ENCODE measurements around the gene KRT77. TPM values are rescaled to one million over a fixed set of nuclear protein-coding genes. Genes with fewer than 3 reads are reported as not detected.

The KRT77 gene
- total RNA-seq: not detected in 2 replicates

GRCh38 chr12:52703424-52703823 is at the start of gene KRT77:
Gene KRT77 (minus strand): TSS chr12:52703524. CDS start chr12:52703434, 90 bp downstream.

GRCh38 chr12:52680363-52680762 is 23.0 kb downstream of the KRT77 start, which contains the start of gene KRT1:
Gene KRT1 (minus strand): TSS chr12:52680407. CDS start chr12:52680348, 59 bp downstream.

GRCh38 chr12:52651726-52652261 is 51.5 kb downstream of the KRT77 start, which contains the start of gene KRT2:
Gene KRT2 (minus strand): TSS chr12:52652211. CDS start chr12:52652142, 69 bp downstream.

Other genes with a start within 250 kb of the KRT77 start
- 11.7 and 19.2 TPM in 2 replicates for gene KRT6C, start 229.7 kb downstream of the KRT77 start, total RNA-seq
- gene KRT6A, start 210.3 kb downstream of the KRT77 start, total RNA-seq: 3,851 and 5,054 TPM in 2 replicates
- gene KRT5, start 183.1 kb downstream of the KRT77 start, total RNA-seq: 12,420 and 12,774 TPM in 2 replicates
- gene KRT71, start 150.4 kb downstream of the KRT77 start, total RNA-seq: not detected in 2 replicates
- not detected in 2 replicates for gene KRT74, start 129.7 kb downstream of the KRT77 start, total RNA-seq
- gene KRT72, start 102.1 kb downstream of the KRT77 start, total RNA-seq: not detected in 2 replicates
- not detected in 2 replicates for gene KRT73, start 85.0 kb downstream of the KRT77 start, total RNA-seq
- not detected in 2 replicates for gene KRT2, start 51.3 kb downstream of the KRT77 start, total RNA-seq
- 2.3 TPM in 1 of 2 replicates, not detected in the other for gene KRT1, start 23.1 kb downstream of the KRT77 start, total RNA-seq
- gene KRT76, start 73.8 kb upstream of the KRT77 start, total RNA-seq: not detected in 2 replicates
- gene KRT3, start 92.6 kb upstream of the KRT77 start, total RNA-seq: not detected in 2 replicates
- gene KRT4, start 110.6 kb upstream of the KRT77 start, total RNA-seq: not detected in 2 replicates
- gene KRT79, start 130.8 kb upstream of the KRT77 start, total RNA-seq: not detected in 2 replicates
- 0.04 and 0.16 TPM in 2 replicates for gene KRT78, start 145.5 kb upstream of the KRT77 start, total RNA-seq
- gene KRT8, start 201.6 kb upstream of the KRT77 start, total RNA-seq: 61.1 and 107 TPM in 2 replicates
- 427 and 525 TPM in 2 replicates for gene KRT18, start 245.6 kb upstream of the KRT77 start, total RNA-seq

Data from hair follicular keratinocyte (primary cell).